ENCODE results near the gene NRG3. TPM values are rescaled to one million over a fixed set of nuclear protein-coding genes. Genes with fewer than 3 reads are reported as not detected.

NRG3 gene
- total RNA-seq, 1 donor from 2014 or later, result 2.6 TPM

DNA sequence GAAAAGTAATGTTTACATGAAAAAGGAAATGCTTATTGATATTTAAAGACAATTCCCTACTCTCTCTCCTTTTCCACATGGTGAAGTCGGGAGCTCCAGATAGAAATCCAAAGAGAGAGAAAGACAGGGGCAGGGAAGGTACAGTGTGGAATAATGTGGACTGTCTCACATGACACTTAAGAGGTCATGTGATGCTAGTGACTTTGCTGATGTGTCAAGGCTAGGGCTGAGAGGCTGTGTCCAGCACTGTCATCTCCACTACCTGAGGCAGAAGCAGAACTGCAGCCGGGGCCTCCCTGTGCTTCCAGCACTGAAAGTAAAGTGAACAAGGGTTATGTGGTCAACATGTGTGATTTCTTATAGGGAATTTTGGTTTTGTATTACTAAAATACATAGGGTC, 26.0 kb downstream of the NRG3 start:
- no peak overlapping the region for H3K27ac ChIP-seq
- H3K9me3 ChIP-seq, result no peaks in the 10 kb centered on the region
- DNase-seq (no peak), ATAC-seq (no peak)
- no peaks in the 10 kb centered on the region for H3K4me1 ChIP-seq
- no peaks in the 10 kb centered on the region for H3K27me3 ChIP-seq (ENCODE audit: low read depth)
- H3K4me3 ChIP-seq, result no peak overlapping the region
- H3K36me3 ChIP-seq, result no peaks in the 10 kb centered on the region
- intact Hi-C loops (cut with DNase I), result no loop called here
- TF ChIP-seq, protein P1, sequence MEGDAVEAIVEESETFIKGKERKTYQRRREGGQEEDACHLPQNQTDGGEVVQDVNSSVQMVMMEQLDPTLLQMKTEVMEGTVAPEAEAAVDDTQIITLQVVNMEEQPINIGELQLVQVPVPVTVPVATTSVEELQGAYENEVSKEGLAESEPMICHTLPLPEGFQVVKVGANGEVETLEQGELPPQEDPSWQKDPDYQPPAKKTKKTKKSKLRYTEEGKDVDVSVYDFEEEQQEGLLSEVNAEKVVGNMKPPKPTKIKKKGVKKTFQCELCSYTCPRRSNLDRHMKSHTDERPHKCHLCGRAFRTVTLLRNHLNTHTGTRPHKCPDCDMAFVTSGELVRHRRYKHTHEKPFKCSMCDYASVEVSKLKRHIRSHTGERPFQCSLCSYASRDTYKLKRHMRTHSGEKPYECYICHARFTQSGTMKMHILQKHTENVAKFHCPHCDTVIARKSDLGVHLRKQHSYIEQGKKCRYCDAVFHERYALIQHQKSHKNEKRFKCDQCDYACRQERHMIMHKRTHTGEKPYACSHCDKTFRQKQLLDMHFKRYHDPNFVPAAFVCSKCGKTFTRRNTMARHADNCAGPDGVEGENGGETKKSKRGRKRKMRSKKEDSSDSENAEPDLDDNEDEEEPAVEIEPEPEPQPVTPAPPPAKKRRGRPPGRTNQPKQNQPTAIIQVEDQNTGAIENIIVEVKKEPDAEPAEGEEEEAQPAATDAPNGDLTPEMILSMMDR (IDR thresholded peaks at IDR 0.05), result no peak

DNA sequence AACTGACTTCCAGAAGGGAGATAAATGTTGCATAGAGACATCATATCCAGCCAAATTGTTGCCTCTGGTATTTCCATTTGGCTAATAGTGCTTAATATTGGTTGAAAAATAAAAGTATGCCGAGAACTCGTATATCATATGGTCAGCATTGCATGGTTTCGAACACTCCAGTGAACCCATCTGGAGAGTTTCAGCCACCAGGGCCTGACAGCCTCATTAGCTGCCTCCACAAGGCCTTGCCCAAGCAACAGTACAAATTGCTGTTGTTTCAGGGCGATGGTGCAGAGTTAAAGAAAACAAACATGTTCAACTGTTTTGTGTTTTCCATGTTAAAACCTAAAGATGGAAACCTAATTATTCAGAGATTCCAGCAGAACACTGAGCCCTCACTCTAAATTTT, 28.5 kb downstream of the NRG3 start:
- no peaks in the 10 kb centered on the region for H3K27me3 ChIP-seq (ENCODE audit: low read depth)
- no peak overlapping the region for H3K27ac ChIP-seq
- no peak for DNase-seq
- TF ChIP-seq, protein P1 (IDR thresholded peaks at IDR 0.05), result no peak
- intact Hi-C loops (cut with DNase I), result no loop called here
- H3K36me3 ChIP-seq, result no peaks in the 10 kb centered on the region
- no peak for ATAC-seq
- no peaks in the 10 kb centered on the region for H3K4me1 ChIP-seq
- H3K9me3 ChIP-seq, result no peaks in the 10 kb centered on the region
- no peak overlapping the region for H3K4me3 ChIP-seq

DNA sequence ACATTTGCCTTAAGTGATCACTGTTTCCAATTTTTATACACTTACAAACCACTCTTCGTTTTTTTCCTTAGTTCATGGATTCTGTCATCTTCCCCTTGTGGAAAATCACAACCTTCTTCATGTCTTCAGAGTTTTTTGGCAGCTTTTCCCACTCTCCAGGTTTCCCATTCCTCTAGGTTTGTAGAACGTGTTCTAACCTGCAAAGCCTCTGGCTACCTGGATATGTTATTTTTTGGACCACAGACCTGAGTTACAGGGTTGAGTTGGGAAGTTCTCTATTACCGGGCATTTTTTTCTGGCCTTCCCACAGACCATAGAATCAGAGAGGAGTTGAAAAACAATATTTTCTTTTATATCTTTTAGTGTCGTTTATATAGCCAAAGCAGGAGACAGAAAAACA, 30.2 kb downstream of the NRG3 start:
- Histone ChIP-seq H3K27me3 (ENCODE audit: low read depth) (no peaks in the 10 kb centered on the region), H3K36me3 (no peaks in the 10 kb centered on the region), H3K4me1 (no peaks in the 10 kb centered on the region), H3K4me3 (no peak overlapping the region), H3K9me3 (no peaks in the 10 kb centered on the region), H3K27ac (no peak overlapping the region)
- ATAC-seq (no peak), DNase-seq (no peak)
- TF ChIP-seq, protein P1 (IDR thresholded peaks at IDR 0.05), result no peak
- intact Hi-C loops (cut with DNase I), result no loop called here

DNA sequence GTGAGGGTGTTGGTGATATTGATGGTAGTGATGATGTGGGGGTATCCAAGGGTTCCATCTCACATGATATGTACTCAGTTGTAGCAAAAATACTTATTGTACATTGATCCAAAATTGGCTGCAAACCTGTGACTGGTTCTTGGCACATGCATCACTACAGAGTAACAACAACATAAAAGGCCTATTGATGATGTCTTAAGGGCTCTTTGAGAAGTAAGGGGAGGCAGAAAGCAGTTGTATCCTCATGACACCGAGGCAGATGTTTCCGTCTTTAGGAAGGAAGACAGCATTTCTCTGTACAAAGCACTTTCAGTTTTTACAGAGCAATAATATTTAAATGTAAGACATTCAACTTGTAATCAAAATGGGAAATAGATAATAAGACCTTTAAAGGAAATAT, 34.5 kb downstream of the NRG3 start:
- no peaks in the 10 kb centered on the region for H3K9me3 ChIP-seq
- H3K4me3 ChIP-seq, result no peak overlapping the region
- intact Hi-C loops (cut with DNase I), result no loop called here
- H3K27ac ChIP-seq, result no peak overlapping the region
- DNase-seq (no peak), ATAC-seq (no peak)
- H3K27me3 ChIP-seq (ENCODE audit: low read depth), result no peaks in the 10 kb centered on the region
- no peaks in the 10 kb centered on the region for H3K36me3 ChIP-seq
- no peaks in the 10 kb centered on the region for H3K4me1 ChIP-seq
- TF ChIP-seq, protein P1 (IDR thresholded peaks at IDR 0.05), result no peak

DNA sequence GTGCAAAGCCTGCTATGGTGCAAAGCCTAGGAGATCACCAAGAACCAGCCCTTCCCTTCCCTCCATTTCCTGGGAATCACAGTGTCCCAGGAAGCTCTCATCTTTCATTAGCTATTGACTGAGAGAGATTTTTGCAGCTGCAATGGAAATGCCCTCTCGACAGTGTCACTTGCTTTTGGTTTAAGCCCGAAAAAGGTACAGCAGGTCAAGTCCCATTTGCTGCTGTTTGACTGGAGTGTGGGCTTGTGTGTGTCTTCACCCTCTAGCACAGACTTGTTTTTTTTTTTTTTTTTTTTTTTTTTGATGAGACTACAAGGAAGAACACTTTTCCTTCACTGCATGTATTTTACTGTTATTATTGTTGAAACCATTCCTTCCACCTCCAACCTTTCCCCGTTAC, 36.3 kb downstream of the NRG3 start:
- H3K27me3 ChIP-seq (ENCODE audit: low read depth), result no peaks in the 10 kb centered on the region
- intact Hi-C loops (cut with DNase I), result no loop called here
- TF ChIP-seq, protein P1 (IDR thresholded peaks at IDR 0.05), result no peak

More for the DNA sequence above, 36.3 kb downstream of the NRG3 start:
- no peak overlapping the region for H3K4me3 ChIP-seq
- H3K9me3 ChIP-seq, result no peaks in the 10 kb centered on the region
- DNase-seq (no peak), ATAC-seq (no peak)
- no peaks in the 10 kb centered on the region for H3K4me1 ChIP-seq
- H3K27ac ChIP-seq, result no peak overlapping the region
- H3K36me3 ChIP-seq, result no peaks in the 10 kb centered on the region
